ENCODE data around the gene CHRNB4. TPM values are rescaled to one million over a fixed set of nuclear protein-coding genes. Genes with fewer than 3 reads are reported as not detected.

The CHRNB4 gene, protein sequence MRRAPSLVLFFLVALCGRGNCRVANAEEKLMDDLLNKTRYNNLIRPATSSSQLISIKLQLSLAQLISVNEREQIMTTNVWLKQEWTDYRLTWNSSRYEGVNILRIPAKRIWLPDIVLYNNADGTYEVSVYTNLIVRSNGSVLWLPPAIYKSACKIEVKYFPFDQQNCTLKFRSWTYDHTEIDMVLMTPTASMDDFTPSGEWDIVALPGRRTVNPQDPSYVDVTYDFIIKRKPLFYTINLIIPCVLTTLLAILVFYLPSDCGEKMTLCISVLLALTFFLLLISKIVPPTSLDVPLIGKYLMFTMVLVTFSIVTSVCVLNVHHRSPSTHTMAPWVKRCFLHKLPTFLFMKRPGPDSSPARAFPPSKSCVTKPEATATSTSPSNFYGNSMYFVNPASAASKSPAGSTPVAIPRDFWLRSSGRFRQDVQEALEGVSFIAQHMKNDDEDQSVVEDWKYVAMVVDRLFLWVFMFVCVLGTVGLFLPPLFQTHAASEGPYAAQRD
- not detected in 2 replicates for polyA plus RNA-seq (2013)

DNA sequence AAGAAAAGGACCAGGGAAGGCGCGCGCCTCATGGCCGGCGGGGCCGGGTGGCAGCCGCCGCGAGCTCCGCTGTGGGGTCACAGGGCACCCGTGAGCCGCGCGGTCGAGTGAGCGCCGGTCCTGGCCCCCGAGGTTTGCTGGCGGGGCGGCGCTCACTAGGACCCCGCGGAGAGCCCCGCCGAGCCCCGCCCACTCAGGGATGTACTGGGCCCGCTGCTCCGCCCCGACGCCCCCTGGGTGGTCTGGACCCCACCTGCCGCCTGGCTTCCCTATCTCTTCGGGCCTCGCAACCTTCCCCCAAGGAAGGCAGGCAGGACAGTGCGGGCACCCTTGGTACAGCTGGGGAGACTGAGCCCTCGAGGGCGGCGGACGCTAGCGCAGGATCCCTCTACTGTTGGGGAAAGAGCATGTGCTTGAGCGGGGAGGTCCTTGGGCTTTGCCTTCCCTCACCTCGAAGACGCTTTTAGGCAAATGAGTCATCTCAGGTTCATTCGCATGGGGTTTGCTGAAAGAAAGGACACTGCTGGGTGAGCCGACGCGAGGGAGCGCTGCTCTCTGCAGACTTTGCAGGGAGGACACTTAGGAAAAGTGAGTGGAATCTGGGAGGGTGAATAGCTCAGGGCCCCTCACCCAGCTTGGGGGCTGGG lies at the start of gene CHRNB4:
Gene CHRNB4, minus strand, starts transcription at position 109 of the 647 bp plus-strand sequence. Its CDS starts 77 bp downstream, at position 32.
- Histone ChIP-seq H2AFZ (ENCODE audit: insufficient read depth, low read length, poor library complexity) (peak within 1 kb of the TSS; percentile 19), H3K4ac (ENCODE audit: low read depth, low read length) (no peak within 1 kb of the TSS), H4K8ac (ENCODE audit: low read depth, low read length) (no peak within 1 kb of the TSS), H3K79me1 (ENCODE audit: low read length) (no peaks in the 10 kb centered on the region), H3K23ac (ENCODE audit: low read length) (no peak within 1 kb of the TSS), H2AK5ac (ENCODE audit: low read length) (no peak within 1 kb of the TSS), H3K9ac (ENCODE audit: low read length) (no peak within 1 kb of the TSS), H3K4me2 (ENCODE audit: low read length) (peak within 1 kb of the TSS; percentile 68), H2BK5ac (ENCODE audit: low read depth, low read length, poor library complexity) (no peak within 1 kb of the TSS), H3K9me3 (ENCODE audit: insufficient read depth, low read depth, low read length) (no peaks in the 10 kb centered on the region), H4K12ac (ENCODE audit: low read depth, low read length) (no peak within 1 kb of the TSS), H3K14ac (ENCODE audit: low read length) (no peak within 1 kb of the TSS), H2BK12ac (ENCODE audit: low read length) (no peak within 1 kb of the TSS), H3K36me3 (ENCODE audit: control insufficient read depth in 1 of 2, insufficient read depth in 2 of 2, low read length in 2 of 2) (no peaks in the 10 kb centered on the region), H3K27ac (ENCODE audit: low read depth, low read length) (no peak within 1 kb of the TSS), H2BK120ac (ENCODE audit: insufficient read depth, low read length, poor library complexity) (no peak within 1 kb of the TSS), H3K18ac (ENCODE audit: low read length) (no peak within 1 kb of the TSS), H3K79me2 (ENCODE audit: control insufficient read depth, insufficient read depth, low read length, poor library complexity) (no peaks in the 10 kb centered on the region), H3K4me3 (ENCODE audit: low read depth, low read length) (peak within 1 kb of the TSS; percentile 44), H3K27me3 (ENCODE audit: insufficient read depth, low read length) (peaks cover 8% of the 10 kb centered on the region), H4K91ac (ENCODE audit: low read depth, low read length) (no peak within 1 kb of the TSS), H3K4me1 (ENCODE audit: control insufficient read depth in 1 of 2, insufficient read depth in 2 of 2, low read length in 2 of 2) (peaks cover 5 to 9% of the 10 kb centered on the region in 2 experiments)
- no CpG with 5 or more reads among the region's 47 CpGs for WGBS (ENCODE audit: extremely low coverage, insufficient coverage, insufficient read length)
- DNase-seq: peak in 1 of 2 donors; percentile 45

DNA sequence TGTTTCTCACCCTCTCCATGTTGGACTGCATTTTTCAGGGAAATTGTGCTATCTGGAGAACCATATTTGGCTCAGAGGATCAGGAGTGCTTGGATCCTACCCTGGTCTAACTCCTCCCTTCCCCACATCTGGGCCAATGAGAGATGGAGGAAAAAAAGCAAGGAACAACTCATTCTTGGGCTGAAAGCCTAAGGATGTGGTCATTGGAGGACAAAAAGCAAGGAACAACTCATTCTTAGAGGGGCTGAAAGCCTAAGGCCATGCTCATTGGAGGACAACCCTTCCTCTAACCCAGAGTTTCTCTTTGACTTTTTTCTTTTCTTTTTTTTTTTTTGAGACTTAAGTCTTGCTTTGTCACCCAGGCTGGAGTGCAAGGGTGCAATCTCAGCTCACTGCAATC lies 48.6 kb upstream of the CHRNB4 start:
- no peak overlapping the region for H3K4me2 ChIP-seq (ENCODE audit: low read length)
- no peak overlapping the region for H3K14ac ChIP-seq (ENCODE audit: low read length)
- H4K12ac ChIP-seq (ENCODE audit: low read depth, low read length): no peak overlapping the region
- H2AFZ ChIP-seq (ENCODE audit: insufficient read depth, low read length, poor library complexity): no peak overlapping the region
- no peak overlapping the region for H3K4me3 ChIP-seq (ENCODE audit: low read depth, low read length)
- DNase-seq: no peak
- no peak overlapping the region for H3K27ac ChIP-seq (ENCODE audit: low read depth, low read length)
- H3K4me1 ChIP-seq (ENCODE audit: control insufficient read depth in 1 of 2, insufficient read depth in 2 of 2, low read length in 2 of 2): no peaks in the 10 kb centered on the region
- no peaks in the 10 kb centered on the region for H3K36me3 ChIP-seq (ENCODE audit: control insufficient read depth in 1 of 2, insufficient read depth in 2 of 2, low read length in 2 of 2)
- H2BK5ac ChIP-seq (ENCODE audit: low read depth, low read length, poor library complexity): no peak overlapping the region
- no peaks in the 10 kb centered on the region for H3K79me2 ChIP-seq (ENCODE audit: control insufficient read depth, insufficient read depth, low read length, poor library complexity)
- no peak overlapping the region for H4K8ac ChIP-seq (ENCODE audit: low read depth, low read length)
- no peaks in the 10 kb centered on the region for H3K79me1 ChIP-seq (ENCODE audit: low read length)
- H3K4ac ChIP-seq (ENCODE audit: low read depth, low read length): no peak overlapping the region
- H2BK12ac ChIP-seq (ENCODE audit: low read length): no peak overlapping the region
- H3K27me3 ChIP-seq (ENCODE audit: insufficient read depth, low read length): no peaks in the 10 kb centered on the region
- H4K91ac ChIP-seq (ENCODE audit: low read depth, low read length): no peak overlapping the region
- H2AK5ac ChIP-seq (ENCODE audit: low read length): no peak overlapping the region
- H3K9ac ChIP-seq (ENCODE audit: low read length): no peak overlapping the region
- no peak overlapping the region for H3K18ac ChIP-seq (ENCODE audit: low read length)
- H3K9me3 ChIP-seq (ENCODE audit: insufficient read depth, low read depth, low read length): no peaks in the 10 kb centered on the region
- no peak overlapping the region for H2BK120ac ChIP-seq (ENCODE audit: insufficient read depth, low read length, poor library complexity)
- no peak overlapping the region for H3K23ac ChIP-seq (ENCODE audit: low read length)

DNA sequence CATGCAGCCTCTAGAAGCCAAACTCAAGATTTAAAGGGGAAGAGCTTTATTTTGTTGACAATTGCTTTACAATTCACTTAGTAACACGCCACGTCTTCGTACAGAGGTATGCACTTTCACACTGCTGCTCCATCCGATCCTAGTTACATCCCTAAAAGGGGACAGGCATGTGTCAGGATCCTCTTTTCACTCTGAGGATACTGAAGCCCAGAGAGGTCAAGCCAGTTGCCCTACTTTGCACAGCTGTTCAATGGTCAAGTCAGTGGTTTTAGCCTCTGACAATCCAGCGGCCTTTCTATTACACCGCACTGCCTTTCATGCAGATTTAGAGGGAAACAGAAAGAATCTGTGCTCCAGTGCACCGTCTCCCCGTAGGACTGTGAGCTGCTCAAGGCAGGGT lies 44.9 kb upstream of the CHRNB4 start:
- Histone ChIP-seq H3K9ac (ENCODE audit: low read length) (no peak overlapping the region), H3K27ac (ENCODE audit: low read depth, low read length) (no peak overlapping the region), H3K14ac (ENCODE audit: low read length) (no peak overlapping the region), H4K8ac (ENCODE audit: low read depth, low read length) (no peak overlapping the region), H3K27me3 (ENCODE audit: insufficient read depth, low read length) (no peaks in the 10 kb centered on the region), H4K12ac (ENCODE audit: low read depth, low read length) (no peak overlapping the region), H2AK5ac (ENCODE audit: low read length) (no peak overlapping the region), H3K4me1 (ENCODE audit: control insufficient read depth in 1 of 2, insufficient read depth in 2 of 2, low read length in 2 of 2) (no peaks in the 10 kb centered on the region), H4K91ac (ENCODE audit: low read depth, low read length) (no peak overlapping the region), H3K9me3 (ENCODE audit: insufficient read depth, low read depth, low read length) (no peaks in the 10 kb centered on the region), H2AFZ (ENCODE audit: insufficient read depth, low read length, poor library complexity) (no peak overlapping the region), H3K4me3 (ENCODE audit: low read depth, low read length) (no peak overlapping the region), H2BK5ac (ENCODE audit: low read depth, low read length, poor library complexity) (no peak overlapping the region), H3K4ac (ENCODE audit: low read depth, low read length) (no peak overlapping the region), H3K4me2 (ENCODE audit: low read length) (no peak overlapping the region), H2BK120ac (ENCODE audit: insufficient read depth, low read length, poor library complexity) (no peak overlapping the region), H2BK12ac (ENCODE audit: low read length) (no peak overlapping the region), H3K18ac (ENCODE audit: low read length) (no peak overlapping the region), H3K36me3 (ENCODE audit: control insufficient read depth in 1 of 2, insufficient read depth in 2 of 2, low read length in 2 of 2) (no peaks in the 10 kb centered on the region), H3K79me2 (ENCODE audit: control insufficient read depth, insufficient read depth, low read length, poor library complexity) (no peaks in the 10 kb centered on the region), H3K23ac (ENCODE audit: low read length) (no peak overlapping the region), H3K79me1 (ENCODE audit: low read length) (no peaks in the 10 kb centered on the region)
- DNase-seq: no peak
- WGBS (ENCODE audit: extremely low coverage, insufficient coverage, insufficient read length): no CpG with 5 or more reads among the region's 8 CpGs

DNA sequence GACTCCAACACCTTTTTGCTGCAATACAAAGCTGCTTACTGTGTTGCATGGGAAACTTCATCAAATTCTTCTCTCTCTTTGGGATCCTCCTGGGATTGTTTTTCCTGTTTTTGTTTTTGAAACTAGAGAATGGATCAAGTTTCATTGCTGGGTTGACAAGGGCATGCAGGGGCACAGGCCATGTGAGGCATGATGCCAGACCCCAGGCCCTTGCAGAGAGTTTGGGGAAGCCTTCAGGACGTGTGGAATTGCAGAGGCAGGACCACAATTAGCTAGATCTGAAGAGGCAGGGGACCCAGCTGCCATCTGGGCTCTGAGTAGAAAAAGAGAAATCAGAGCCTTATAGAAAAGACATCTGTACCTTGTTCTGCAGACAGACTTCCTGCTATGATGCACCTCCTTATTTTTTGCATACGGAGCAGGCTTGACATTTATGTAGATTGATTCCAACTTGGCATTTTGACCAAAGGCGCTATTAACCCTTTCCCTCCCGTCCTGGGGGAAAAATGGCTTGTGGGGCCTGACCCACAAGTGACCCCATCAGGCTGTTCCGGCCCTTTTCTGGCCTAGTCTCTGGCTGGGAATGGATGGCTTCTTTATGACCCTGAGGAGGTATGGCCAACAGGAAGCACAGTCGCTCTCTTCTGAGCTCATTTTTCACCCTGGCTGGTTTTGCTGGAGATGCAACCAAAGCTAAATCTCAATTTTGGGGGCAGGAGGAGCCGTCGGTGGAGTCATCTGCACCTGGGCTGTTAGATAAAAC lies 44.3 kb upstream of the CHRNB4 start:
- no peak overlapping the region for H3K27ac ChIP-seq (ENCODE audit: low read depth, low read length)
- no peak overlapping the region for H4K12ac ChIP-seq (ENCODE audit: low read depth, low read length)
- H2AK5ac ChIP-seq (ENCODE audit: low read length): no peak overlapping the region
- H3K18ac ChIP-seq (ENCODE audit: low read length): no peak overlapping the region
- H3K14ac ChIP-seq (ENCODE audit: low read length): no peak overlapping the region
- H3K4ac ChIP-seq (ENCODE audit: low read depth, low read length): no peak overlapping the region
- no peaks in the 10 kb centered on the region for H3K79me1 ChIP-seq (ENCODE audit: low read length)
- no peak overlapping the region for H2AFZ ChIP-seq (ENCODE audit: insufficient read depth, low read length, poor library complexity)
- no peak overlapping the region for H4K8ac ChIP-seq (ENCODE audit: low read depth, low read length)
- no CpG with 5 or more reads among the region's 8 CpGs for WGBS (ENCODE audit: extremely low coverage, insufficient coverage, insufficient read length)
- H3K4me3 ChIP-seq (ENCODE audit: low read depth, low read length): no peak overlapping the region
- H3K4me1 ChIP-seq (ENCODE audit: control insufficient read depth in 1 of 2, insufficient read depth in 2 of 2, low read length in 2 of 2): no peaks in the 10 kb centered on the region
- no peak overlapping the region for H2BK5ac ChIP-seq (ENCODE audit: low read depth, low read length, poor library complexity)
- no peak for DNase-seq
- no peak overlapping the region for H2BK12ac ChIP-seq (ENCODE audit: low read length)
- no peak overlapping the region for H3K9ac ChIP-seq (ENCODE audit: low read length)
- H4K91ac ChIP-seq (ENCODE audit: low read depth, low read length): no peak overlapping the region
- H3K27me3 ChIP-seq (ENCODE audit: insufficient read depth, low read length): no peaks in the 10 kb centered on the region
- no peaks in the 10 kb centered on the region for H3K9me3 ChIP-seq (ENCODE audit: insufficient read depth, low read depth, low read length)
- H3K23ac ChIP-seq (ENCODE audit: low read length): no peak overlapping the region
- H3K4me2 ChIP-seq (ENCODE audit: low read length): no peak overlapping the region
- H3K79me2 ChIP-seq (ENCODE audit: control insufficient read depth, insufficient read depth, low read length, poor library complexity): no peaks in the 10 kb centered on the region
- H2BK120ac ChIP-seq (ENCODE audit: insufficient read depth, low read length, poor library complexity): no peak overlapping the region
- H3K36me3 ChIP-seq (ENCODE audit: control insufficient read depth in 1 of 2, insufficient read depth in 2 of 2, low read length in 2 of 2): no peaks in the 10 kb centered on the region

All from trophoblast cell (in vitro differentiated cells and primary cell).